Measurements from ENCODE around the gene GALNT7. TPM values are rescaled to one million over a fixed set of nuclear protein-coding genes. Genes with fewer than 3 reads are reported as not detected.
A peak's percentile ranks its signal among the peaks of the same experiment; 100 is the strongest.
"Not testable (repeated sequence)": the region's sequence is repeated elsewhere in the genome, so short reads cannot be mapped to it uniquely, and the experiment has no call there.

GALNT7 gene
- total RNA-seq, 1 donor from 2014 or later: 7.2 TPM

DNA sequence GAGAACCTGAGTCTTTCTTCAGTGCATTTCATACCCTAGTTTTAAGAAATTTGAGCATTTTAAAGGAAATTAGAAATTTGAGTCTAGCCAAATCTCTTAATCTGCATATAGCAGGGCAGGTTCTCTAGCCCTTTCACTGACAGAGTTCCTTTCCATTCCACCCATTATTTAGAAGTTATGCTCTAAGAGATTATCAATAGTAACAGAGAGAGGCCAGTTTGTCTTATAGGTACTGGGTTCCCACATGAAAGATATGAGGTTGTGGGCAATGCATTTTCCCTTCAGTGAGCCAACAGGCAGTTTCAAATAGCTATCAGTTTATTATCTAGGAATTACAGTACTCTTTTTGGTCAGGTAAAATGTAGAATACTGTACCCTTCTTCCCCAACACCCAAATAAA is 7.3 kb upstream of the GALNT7 start:
- intact Hi-C loops (cut with DNase I): no loop called here
- no peak for DNase-seq (ENCODE audit: low spot score)

- intact Hi-C loops (cut with DNase I): no loop called here
- DNase-seq (ENCODE audit: low spot score): no peak
Observed at GRCh38 chr4:173165706-173166105, 2.9 kb upstream of the GALNT7 start.

- intact Hi-C loops (cut with DNase I): no loop called here
- no peak for DNase-seq (ENCODE audit: low spot score)
Observed at GRCh38 chr4:173166491-173166890, 2.1 kb upstream of the GALNT7 start.

DNA sequence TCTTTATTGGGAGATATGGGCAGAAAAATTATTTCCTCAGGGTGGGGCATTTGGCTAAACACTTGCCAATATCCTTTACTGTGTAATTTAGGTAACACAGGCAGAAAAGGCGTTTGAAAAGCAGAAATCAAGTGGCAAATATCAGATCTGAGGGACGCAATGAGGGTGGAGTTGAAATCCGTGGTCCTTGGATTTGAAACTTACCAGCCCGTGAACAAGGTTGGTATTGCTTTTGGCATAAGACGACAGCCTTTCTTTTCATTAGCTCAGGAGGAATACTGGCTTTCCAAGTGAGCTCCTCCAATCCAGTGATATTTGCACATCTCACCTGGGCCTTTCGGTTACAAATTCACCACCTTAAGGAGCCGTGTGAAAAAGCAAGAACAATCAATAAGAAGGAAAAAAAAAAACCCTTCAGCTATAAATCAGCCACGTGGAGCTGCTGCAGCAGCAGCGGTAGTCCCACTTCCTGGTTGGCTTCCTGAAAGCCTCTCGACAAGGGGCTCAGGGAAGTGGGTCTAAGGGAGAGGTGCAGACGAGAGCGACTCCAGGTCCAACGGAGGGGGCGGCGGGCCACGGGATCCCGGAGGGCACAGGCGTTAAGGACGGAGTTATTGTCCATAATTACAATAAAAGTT is 734 bp upstream of the GALNT7 start:
- intact Hi-C loops (cut with DNase I): loop anchor here (2.0 kb wide), 1 partner anchor 203 kb away; the partner anchor contains the start of gene SAP30

DNA sequence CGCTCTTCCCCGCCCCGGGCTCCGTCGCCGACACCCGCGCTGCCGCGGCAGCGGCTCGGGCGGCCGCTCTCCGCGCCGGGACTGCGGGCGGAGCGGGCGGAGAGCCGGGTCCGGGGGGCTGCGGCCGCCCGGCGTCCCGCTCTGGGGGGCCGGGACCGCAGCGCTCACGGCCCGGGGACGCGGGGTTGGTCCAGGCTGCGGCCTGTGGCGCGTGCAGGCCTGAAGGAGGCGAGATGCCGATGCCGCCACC is 492 bp downstream of the GALNT7 start:
- DNase-seq (ENCODE audit: low spot score): no peak
- intact Hi-C loops (cut with DNase I): loop anchor here (2.0 kb wide), 1 partner anchor 202 kb away; the partner anchor contains the start of gene SAP30

More for the DNA sequence above, 734 bp upstream of the GALNT7 start:
- DNase-seq (ENCODE audit: low spot score): no peak

DNA sequence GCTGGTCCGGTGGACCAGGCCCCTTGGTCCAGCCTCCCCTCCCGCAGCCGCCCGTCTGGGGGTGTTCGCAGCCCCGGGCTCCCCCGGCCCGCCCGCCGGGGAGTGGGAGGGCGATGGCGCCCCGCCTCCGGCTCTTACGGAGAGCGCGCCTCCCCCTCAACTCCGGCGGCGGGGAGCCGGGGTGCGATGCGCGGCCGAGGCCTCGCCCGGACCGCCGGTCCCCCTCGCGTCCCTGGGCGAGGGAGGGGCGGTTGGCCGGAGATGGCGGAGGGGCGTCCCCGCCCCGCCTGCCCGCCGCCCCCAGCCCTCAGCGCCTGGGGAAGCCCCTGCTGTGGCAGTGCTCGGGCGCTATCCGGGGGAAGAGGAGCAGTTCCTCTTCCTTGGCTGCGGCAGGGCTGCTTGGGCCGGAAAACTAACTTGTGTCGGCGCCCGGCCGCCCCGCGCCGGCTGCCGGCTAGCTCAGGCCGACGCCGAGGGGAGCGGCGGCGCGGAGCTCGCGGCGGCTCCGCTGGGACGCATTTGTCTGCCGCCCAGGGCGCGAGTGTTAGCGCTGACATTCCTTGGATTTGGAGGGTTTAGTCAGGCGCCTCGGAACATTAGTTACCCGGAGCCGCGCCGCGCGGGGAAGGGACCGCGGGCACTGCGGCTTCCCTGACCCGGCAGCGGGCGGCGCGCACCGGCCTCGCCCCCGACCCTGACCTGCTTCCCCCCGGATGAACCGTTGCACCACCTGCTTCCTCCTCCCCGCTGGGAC is 994 bp downstream of the GALNT7 start:
- DNase-seq (ENCODE audit: low spot score): peak; percentile 89
- intact Hi-C loops (cut with DNase I): loop anchor here (2.0 kb wide), 1 partner anchor 201 kb away; the partner anchor contains the start of gene SAP30

DNA sequence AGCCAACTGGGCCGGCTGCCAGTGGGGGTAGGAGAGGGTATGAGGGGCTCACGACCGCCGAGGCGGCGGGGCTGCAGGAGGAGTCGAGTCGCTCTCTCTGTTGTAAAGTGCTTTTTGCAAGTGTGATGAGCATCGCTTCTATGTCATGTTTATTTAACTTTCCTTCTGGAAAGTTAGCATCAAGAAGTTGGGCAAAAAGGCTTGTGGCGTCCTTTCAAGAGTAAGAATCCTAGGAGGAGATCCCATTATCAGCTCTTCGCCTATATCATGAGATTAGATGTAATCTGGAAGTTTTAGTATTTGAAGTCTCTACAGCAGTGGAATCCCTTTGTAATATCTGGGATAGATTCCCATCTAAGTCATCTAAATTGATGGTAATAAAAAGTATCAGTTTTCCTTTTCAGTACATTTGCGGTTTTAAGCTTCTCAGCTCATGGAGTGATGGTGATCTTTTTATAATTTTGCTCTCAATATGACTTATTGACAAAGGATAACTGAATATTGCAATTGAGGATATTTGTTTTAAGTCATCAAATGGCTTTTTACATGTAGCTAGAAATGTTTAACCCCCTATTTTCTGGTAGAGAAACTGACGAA is 1.7 kb downstream of the GALNT7 start:
- intact Hi-C loops (cut with DNase I): no loop called here
- DNase-seq (ENCODE audit: low spot score): no peak

DNA sequence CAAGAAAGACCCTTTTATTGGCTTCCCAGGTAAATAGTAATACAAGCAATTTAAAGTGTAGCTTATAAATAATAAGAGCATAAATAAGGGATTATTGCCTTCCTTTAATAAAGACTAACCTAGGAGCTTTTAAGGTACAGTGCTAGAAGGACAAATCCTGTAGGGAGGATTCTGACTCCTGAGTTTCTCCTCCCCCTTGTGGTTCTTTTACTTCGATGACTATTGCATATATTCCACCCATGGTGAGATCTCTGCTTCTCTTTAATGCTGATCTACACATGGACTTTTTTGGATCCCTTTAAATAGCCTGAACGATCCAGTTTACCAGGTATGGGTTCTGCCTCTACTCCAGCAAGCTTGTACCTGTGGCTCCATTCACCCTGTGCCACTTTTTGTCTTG is 2.5 kb downstream of the GALNT7 start:
- DNase-seq (ENCODE audit: low spot score): no peak
- intact Hi-C loops (cut with DNase I): no loop called here

GRCh38 chr4:173171987-173172386 is 3.4 kb downstream of the GALNT7 start:
- DNase-seq (ENCODE audit: low spot score): no peak
- intact Hi-C loops (cut with DNase I): no loop called here

GRCh38 chr4:173174184-173174583 is 5.6 kb downstream of the GALNT7 start:
- DNase-seq (ENCODE audit: low spot score): no peak
- intact Hi-C loops (cut with DNase I): no loop called here

- DNase-seq (ENCODE audit: low spot score): no peak
- intact Hi-C loops (cut with DNase I): no loop called here
Observed at GRCh38 chr4:173174594-173175012, 6.0 kb downstream of the GALNT7 start.

- no peak for DNase-seq (ENCODE audit: low spot score)
- intact Hi-C loops (cut with DNase I): no loop called here
Observed at GRCh38 chr4:173176010-173176409, 7.4 kb downstream of the GALNT7 start.

DNA sequence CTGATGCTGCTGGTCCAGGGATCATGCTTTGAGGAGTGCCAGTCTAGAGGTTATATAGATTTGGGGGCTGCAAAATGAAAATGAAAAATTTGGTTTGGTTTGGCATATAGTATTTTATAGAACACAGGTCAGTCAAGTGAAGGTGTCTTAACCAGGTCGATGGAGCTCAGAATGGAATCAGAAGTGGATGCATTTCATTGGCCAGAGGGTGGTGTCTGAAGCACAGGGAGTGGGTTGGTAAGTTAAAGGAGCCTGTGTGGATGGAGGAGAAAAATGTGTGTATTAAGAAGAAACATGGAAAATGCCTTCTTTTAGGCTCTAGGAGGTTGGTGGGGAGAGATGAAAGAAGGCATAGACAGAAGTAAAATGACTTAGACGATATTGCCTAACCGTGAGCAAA is 8.6 kb downstream of the GALNT7 start:
- DNase-seq (ENCODE audit: low spot score): no peak
- intact Hi-C loops (cut with DNase I): no loop called here

- intact Hi-C loops (cut with DNase I): no loop called here
- DNase-seq (ENCODE audit: low spot score): no peak
Observed at GRCh38 chr4:173178144-173178543, 9.5 kb downstream of the GALNT7 start.

- intact Hi-C loops (cut with DNase I): no loop called here
- no peak for DNase-seq (ENCODE audit: low spot score)
Observed at GRCh38 chr4:173181848-173182247, 13.2 kb downstream of the GALNT7 start.

- intact Hi-C loops (cut with DNase I): no loop called here
- DNase-seq (ENCODE audit: low spot score): no peak
Observed at GRCh38 chr4:173182403-173182802, 13.8 kb downstream of the GALNT7 start.

DNA sequence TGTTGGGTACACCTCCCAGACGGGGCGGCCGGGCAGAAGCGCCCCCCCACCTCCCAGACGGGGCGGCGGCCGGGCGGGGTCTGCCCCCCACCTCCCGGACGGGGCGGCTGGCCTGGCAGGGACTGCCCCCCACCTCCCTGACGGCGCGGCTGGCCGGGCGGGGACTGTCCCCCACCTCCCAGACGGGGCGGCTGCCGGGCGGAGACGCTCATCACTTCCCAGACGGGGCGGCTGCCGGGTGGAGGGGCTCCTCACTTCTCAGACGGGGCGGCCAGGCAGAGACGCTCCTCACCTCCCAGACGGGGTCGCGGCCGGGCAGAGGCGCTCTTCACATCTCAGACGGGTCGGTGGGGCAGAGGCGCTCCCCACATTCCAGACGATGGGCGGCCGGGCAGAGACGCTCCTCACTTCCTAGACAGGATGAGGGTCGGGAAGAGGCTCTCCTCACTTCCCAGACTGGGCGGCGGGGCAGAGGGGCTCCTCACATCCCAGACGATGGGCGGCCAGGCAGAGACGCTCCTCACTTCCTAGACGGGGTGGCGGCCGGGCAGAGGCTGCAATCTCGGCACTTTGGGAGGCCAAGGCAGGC is 15.1 kb downstream of the GALNT7 start:
- DNase-seq (ENCODE audit: low spot score); intact Hi-C loops (cut with DNase I): not testable (repeated sequence)

- intact Hi-C loops (cut with DNase I): no loop called here
- no peak for DNase-seq (ENCODE audit: low spot score)
Observed at GRCh38 chr4:173185847-173186510, 17.4 kb downstream of the GALNT7 start.

DNA sequence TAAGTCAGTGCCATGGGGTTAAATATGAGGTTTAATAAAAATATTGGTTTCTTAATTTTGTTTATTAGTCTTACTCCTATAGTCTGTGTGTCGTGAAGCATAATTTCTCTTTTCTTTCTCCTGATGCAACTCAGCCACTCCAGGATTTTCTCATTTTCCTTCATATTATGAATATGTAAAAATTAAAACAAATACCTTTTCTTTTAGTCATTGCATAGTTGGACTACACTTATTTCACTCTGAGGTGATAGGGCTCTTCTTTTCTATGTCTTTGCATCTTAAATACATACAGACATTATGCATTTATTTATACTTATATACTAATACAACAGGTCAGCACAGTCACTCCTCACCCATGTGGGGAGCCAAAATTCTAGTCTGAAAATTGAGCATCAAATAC is 19.1 kb downstream of the GALNT7 start:
- intact Hi-C loops (cut with DNase I): no loop called here
- no peak for DNase-seq (ENCODE audit: low spot score)

- intact Hi-C loops (cut with DNase I): no loop called here
- DNase-seq (ENCODE audit: low spot score): no peak
Observed at GRCh38 chr4:173188648-173189047, 20.0 kb downstream of the GALNT7 start.

Data from cardiac septum (tissue), 1 donor.